ENCODE data around the gene RYR2.

Gene RYR2

GRCh38 chr1:237033061-237033460, 8.9 kb upstream of the RYR2 start:
- no peak for DNase-seq

GRCh38 chr1:237033804-237034203, 8.2 kb upstream of the RYR2 start:
- no peak for DNase-seq

- DNase-seq, result no peak
Observed at GRCh38 chr1:237035759-237036158, 6.2 kb upstream of the RYR2 start.

- no peak for DNase-seq
Observed at GRCh38 chr1:237038211-237038610, 3.8 kb upstream of the RYR2 start.

GRCh38 chr1:237040823-237041222, 1.2 kb upstream of the RYR2 start:
- DNase-seq, result no peak

DNA sequence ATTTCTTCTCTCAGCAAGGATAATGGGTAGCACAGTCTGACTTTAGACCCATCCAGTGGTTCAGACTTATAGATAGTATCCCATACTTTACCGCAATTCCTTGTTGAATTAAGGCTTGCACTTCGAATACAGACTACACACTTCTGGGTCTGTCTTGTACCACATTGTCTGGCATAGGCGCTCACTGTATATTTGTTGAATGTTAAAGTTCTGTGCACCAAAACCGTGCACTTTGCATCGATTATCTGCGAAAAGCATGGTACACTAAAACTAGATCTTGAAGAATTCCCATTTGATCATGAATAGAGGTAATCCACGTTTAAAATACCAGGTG, 556 bp upstream of the RYR2 start:
- DNase-seq, result no peak

- DNase-seq, result no peak
Observed at GRCh38 chr1:237042526-237042891, 525 bp downstream of the RYR2 start.

DNA sequence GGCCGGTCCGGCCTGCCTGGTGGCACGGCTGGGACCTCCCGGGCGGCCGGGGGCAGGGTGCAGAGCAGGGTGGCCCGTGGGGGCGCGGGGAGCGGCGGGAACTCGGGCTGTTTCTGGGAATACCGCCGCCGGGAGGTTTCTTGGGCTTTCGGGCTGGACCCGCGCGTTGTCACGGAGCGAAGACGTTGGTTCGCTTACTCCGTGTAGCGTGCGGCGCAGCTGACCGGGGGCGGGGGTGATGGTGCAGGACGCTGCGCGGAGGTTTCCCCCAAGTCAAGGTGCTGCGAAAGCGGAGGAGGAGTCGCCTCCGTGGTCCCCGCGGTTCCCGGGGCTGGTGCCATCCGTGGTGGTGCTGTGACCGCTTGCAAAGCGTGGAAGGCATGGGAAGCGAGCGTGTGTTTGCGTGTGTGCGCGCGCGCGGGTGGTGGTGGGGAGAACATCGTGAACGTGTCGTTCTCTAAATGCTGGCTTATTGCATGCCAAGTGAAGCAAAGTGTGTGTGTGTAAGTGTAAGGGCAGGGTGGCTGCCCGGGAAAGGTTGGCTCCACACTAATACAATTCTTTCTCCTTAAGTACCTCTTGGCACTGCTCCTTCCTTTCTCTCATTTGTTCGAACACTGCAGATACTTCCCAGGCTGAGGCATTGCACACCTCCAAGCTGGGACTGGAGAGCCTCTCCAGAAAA, 1.1 kb downstream of the RYR2 start:
- no peak for DNase-seq

- DNase-seq, result no peak
Observed at GRCh38 chr1:237043846-237044636, 2.1 kb downstream of the RYR2 start.

GRCh38 chr1:237045278-237046016, 3.5 kb downstream of the RYR2 start:
- DNase-seq, result no peak

DNA sequence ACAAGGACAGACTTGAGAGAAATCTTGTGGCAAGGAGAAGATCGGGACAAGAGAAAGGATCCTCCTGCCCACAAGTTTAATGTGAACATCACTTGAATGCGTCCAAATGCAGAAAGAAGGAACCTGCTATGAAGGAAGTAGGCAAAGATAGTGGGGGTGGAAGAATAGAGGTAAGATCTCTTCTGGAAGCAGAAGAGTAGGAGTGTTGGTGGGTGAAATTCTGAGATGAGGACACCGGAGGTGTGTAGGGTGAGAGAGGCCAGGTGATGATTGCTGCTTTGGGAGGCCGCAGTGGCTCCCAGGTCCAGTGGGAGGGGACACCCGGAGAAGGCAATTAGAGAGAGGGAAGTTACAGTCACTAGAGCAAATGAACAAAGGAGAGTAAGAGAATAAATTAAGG, 6.8 kb downstream of the RYR2 start:
- DNase-seq, result no peak

DNA sequence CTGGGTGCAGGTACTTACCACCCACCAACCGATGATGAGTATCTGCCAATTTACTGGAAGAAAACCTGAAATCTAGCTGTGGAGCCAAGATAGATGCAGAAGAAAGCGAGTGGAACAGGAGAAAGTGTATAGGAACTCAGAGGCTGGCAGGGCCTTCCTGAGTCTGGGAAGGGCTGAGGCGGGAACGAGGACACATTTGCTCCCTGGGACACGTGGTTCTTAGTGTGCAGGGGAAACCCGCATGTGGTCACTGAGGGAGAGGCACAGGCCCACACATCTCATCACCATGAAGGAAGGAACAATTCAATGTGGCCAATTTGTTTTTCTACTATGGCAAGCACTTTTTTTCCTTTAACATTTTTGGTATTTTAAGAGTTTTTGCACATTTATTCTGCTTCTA, 8.2 kb downstream of the RYR2 start:
- no peak for DNase-seq

- no peak for DNase-seq
Observed at GRCh38 chr1:237050915-237051314, 8.9 kb downstream of the RYR2 start.

DNA sequence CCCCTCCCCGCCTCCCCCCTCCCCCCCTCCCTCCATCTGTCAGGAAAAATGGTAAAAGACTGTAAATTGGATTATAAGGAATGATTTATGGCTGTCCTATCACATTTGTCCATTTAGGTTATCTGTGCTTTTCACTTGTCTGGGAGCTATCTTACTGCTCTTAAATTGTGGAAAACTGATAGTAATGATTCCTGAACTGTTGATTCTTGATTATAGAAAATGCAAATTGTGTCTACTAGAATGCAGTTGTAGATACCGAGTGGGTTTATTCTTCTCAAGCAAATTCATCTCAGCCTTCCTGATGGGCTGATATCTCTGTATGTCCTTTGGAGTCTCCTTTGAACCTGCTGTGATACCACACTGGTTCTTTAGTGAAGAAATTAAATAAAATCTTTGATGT, 12.3 kb downstream of the RYR2 start:
- DNase-seq, result no peak

DNA sequence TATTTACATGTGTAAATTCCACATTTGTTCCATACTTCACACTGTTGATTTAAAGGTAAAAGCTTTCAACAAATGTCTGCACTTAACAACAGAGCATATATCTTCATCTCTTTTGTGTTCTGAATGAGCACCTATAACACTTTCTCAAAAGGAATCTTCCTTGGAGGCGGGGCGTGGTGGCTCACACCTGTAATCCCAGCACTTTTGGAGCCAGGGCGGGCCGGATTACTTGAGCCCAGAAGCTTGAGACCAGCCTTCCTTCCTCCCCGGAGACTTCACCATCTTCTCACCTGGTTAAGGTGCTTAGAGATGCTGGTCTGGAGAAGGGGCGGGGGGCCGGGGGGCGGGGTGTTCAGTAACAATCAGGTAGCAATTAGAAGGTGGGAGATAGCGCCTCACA, 16.5 kb downstream of the RYR2 start:
- no peak for DNase-seq

GRCh38 chr1:237059244-237059643, 17.3 kb downstream of the RYR2 start:
- DNase-seq, result no peak

- no peak for DNase-seq
Observed at GRCh38 chr1:237062976-237063375, 21.0 kb downstream of the RYR2 start.

DNA sequence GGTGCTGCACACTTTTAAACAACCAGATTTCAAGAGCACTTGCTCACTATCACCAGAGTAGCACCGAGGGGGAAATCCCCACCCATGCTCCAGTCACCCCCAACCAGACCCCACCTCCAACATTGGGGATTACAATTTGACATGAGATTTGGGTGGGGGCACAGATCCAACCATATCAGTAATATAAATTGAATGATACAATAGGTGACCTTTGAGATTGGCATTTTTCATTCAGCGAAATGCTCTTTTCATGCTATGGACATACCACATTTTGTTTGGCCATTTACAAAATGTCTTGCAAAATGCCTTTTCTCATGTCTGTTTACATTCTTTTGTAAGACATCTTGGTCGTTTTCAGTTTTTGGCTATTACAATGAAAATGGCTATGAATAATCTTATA, 23.9 kb downstream of the RYR2 start:
- no peak for DNase-seq

DNA sequence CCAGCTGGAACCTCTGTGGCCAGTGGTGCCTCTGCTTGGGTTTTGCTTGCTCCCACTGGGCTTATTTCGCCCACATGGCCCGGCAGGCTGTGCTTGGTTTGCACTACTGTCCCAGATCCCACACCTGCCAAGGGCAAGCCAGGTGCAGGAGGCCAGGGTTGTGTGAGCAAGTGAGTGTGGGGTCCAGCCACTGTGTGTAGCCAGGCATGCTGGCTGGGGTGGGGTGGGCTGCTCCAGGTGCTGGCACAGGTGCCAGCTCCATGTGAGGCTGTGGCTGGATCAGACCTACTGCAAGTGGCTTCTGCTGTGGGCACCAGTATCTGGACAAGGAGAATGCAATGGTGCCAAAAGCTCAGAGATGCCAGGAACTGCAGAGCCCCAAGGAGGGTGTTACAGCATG, 28.5 kb downstream of the RYR2 start:
- DNase-seq, result no peak

GRCh38 chr1:237071641-237072420, 29.8 kb downstream of the RYR2 start:
- no peak for DNase-seq

DNA sequence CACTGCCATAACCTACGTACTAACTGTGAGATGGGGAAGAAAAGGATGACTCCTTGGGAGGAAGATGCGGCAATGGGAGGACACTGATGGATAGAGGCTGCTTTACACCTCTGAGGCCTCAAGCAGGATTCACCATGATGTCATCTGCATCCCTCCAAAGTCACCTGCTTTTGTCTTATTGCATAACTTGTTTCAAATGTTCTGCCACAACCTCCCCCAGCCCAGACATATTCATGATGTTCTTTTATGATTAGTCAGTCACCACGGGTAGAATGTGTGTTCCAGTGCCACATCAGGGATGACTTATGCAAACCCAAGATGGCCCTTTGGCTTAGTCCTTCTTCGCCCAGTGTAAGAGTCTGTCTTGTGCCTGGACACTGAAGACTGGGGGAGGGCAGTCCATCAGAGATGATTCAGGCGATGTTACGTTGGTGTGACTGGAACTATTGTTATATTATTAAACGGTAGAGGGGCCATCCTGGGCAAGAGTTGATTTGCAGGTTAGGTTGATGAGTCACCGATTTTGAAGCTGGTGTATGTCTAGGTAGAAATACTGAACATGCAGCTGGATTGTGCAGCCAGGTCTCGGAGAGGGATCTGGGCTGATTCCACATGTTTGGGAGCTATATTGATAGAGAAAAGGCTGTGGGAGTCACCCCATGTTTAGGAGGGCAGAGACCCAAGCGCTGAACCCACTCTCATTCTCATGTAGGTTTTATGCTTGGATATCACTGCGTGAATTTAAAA, 32.6 kb downstream of the RYR2 start:
- DNase-seq, result no peak

DNA sequence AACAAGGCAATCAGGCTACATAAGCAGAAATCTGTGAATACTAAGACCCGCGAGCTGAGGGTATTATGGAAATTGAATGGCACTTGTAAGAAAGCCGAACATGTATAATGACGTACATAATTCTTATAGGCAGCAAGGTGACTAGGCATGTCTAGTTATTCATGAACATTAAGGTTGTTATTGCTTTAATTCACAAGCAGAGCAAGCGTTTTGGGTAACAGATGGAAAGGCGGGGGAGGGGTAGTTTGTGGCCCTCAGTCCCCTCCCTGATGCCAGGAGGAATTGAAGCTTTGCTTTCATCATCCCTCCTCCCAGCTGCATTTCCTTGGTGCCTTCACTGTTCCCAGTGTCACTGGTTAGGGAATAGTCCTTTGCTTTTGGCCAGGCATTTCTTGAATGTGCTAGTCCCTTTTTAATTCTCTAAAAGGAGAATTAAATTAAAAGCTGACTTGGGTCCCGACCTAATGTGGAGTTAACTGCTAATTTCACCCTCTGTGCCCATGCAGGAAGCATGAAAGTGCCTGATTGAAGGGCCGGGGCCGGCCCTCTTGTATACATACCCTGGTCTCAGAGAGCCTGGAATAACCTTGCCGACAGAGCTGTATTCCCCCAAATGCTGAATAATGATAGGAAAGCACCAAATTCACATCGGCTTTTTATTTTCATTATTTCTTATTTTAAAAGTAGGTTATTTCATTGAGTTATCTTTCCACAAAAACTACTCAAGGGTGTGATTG, 42.5 kb downstream of the RYR2 start:
- no peak for DNase-seq

All from HCEC 1CT (cell line).